Measurements from ENCODE around the gene SH3PXD2A.

DNA sequence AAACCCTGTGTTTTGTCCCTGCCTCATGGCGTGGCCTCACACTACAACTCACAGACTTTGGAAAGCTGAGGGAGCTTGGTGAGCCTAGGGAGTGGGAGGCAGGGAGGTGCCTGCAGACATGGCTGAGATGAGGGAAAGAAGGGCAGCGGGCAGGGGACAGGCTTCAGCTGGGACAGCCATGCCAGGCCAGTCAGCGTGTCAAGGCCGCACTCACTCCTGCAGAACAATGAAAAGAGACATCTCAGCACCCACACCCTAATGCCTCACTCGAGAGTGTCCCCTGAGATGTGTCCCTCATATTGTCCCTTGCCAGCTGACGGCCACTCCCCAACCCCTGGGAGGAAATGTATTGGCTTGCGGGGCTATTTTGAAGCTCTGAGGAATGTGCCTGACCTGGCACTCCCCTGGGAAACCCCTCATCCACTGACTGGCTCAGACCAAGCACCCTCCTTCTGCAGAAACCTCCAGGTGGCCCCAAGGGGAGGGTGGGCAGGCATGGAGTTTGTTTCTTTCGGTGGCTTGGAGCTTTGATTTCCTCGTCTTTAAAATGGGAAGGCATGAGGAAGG lies 31.6 kb downstream of the SH3PXD2A start:
- TF ChIP-seq, protein P1, sequence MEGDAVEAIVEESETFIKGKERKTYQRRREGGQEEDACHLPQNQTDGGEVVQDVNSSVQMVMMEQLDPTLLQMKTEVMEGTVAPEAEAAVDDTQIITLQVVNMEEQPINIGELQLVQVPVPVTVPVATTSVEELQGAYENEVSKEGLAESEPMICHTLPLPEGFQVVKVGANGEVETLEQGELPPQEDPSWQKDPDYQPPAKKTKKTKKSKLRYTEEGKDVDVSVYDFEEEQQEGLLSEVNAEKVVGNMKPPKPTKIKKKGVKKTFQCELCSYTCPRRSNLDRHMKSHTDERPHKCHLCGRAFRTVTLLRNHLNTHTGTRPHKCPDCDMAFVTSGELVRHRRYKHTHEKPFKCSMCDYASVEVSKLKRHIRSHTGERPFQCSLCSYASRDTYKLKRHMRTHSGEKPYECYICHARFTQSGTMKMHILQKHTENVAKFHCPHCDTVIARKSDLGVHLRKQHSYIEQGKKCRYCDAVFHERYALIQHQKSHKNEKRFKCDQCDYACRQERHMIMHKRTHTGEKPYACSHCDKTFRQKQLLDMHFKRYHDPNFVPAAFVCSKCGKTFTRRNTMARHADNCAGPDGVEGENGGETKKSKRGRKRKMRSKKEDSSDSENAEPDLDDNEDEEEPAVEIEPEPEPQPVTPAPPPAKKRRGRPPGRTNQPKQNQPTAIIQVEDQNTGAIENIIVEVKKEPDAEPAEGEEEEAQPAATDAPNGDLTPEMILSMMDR (IDR thresholded peaks at IDR 0.05): no peak
- TF ChIP-seq POLR2AphosphoS5 (IDR thresholded peaks at IDR 0.05) (no peak), POLR2A (IDR thresholded peaks at IDR 0.05) (no peak)
